ENCODE measurements around the gene SMNDC1.

DNA sequence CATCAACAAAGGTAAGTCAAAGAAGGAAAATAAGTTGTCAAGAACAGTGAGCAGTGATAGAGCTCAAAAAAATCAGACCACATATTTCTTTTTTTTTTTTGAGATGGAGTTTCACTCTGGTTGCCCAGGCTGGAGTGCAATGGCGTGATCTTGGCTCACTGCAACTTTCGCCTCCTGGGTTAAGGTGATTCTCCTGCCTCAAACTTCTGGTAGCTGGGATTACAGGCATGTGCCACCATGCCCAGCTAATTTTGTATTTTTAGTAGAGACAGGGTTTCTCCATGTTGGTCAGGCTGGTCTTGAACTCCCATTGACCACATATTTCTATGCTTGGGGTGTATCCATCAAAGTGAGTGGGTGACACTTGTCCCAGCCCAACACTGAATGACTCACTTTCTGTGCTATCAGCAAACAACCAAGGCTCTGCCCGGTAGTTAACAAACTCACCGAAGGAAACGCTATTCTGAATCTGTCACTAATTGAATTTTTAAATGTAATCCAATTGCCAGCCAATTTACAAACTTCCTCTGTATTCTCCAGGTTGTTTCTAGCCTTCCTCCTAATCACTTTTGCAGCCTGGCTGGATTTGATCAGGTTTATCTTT lies 19.6 kb upstream of the SMNDC1 start:
- TF ChIP-seq, protein P1, sequence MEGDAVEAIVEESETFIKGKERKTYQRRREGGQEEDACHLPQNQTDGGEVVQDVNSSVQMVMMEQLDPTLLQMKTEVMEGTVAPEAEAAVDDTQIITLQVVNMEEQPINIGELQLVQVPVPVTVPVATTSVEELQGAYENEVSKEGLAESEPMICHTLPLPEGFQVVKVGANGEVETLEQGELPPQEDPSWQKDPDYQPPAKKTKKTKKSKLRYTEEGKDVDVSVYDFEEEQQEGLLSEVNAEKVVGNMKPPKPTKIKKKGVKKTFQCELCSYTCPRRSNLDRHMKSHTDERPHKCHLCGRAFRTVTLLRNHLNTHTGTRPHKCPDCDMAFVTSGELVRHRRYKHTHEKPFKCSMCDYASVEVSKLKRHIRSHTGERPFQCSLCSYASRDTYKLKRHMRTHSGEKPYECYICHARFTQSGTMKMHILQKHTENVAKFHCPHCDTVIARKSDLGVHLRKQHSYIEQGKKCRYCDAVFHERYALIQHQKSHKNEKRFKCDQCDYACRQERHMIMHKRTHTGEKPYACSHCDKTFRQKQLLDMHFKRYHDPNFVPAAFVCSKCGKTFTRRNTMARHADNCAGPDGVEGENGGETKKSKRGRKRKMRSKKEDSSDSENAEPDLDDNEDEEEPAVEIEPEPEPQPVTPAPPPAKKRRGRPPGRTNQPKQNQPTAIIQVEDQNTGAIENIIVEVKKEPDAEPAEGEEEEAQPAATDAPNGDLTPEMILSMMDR (IDR thresholded peaks at IDR 0.05; ENCODE audit: low read depth, low read length, poor library complexity, severe bottlenecking) = no peak
- TF ChIP-seq EZH2phosphoT487 (IDR thresholded peaks at IDR 0.05; ENCODE audit: borderline replicate concordance, low read length) = no peak
